GM12878 (cell line): ENCODE results near the gene CACNG5. TPM values are rescaled to one million over a fixed set of nuclear protein-coding genes. Genes with fewer than 3 reads are reported as not detected.

Source experiments
- ATAC-seq: fragments of 200-7000 bp; cut with Tn5 transposase; 3 replicates; pipeline ENCODE4 v1.9.1; 2020; ENCODE audit warnings: mild to moderate bottlenecking, moderate library complexity
- BruUV-seq: library from RNA; stranded (reverse); fragments of 400-500 nt; replicated peaks from 2 replicates; lab custom pipeline; 2021; lab: Mats Ljungman, UMichigan
- CTCF ChIA-PET: fragments of 300-600 bp; sonication (Branson Sonifier 250); formaldehyde crosslinking; extraction: SDS; loops from one replicate; lab custom pipeline; 2021; ENCODE audit warnings: inconsistent platforms; lab: Yijun Ruan, JAX
- POLR2A ChIA-PET: fragments of 350-600 bp; formaldehyde crosslinking; extraction: SDS; loops from one replicate; lab custom pipeline; 2021; ENCODE audit warnings: inconsistent platforms; lab: Charles Lee
- RAD21 ChIA-PET: fragments of 300-600 bp; sonication (Branson Sonifier 250); formaldehyde crosslinking; loops from one replicate; lab custom pipeline; 2023; ENCODE audit warnings: antibody characterized with exemption; ENCODE audit not compliant: unreplicated experiment; lab: Charles Lee
- SMC1A ChIA-PET: fragments of 300-600 bp; sonication (Branson Sonifier 250); formaldehyde crosslinking; loops from one replicate; lab custom pipeline; 2023; ENCODE audit not compliant: unreplicated experiment, uncharacterized antibody; lab: Charles Lee
- DNase-seq: peaks from one replicate; pipeline ENCODE4 v3.0.0-alpha.2; 2011; ENCODE audit warnings: low read depth, low spot score
- FAIRE-seq: peaks from 3 replicates; lab custom pipeline; 2011; peaks lifted over from hg19 to GRCh38; lab: Jason Lieb, UNC
- H2AFZ ChIP-seq: 2 replicates; pipeline ENCODE4 v1.6.0; 2011; ENCODE audit warnings: low read depth, low read length, control low read depth; ENCODE audit not compliant: control insufficient read depth
- H3K27ac ChIP-seq: 2 replicates; pipeline ENCODE4 v1.5.1; 2011; ENCODE audit warnings: control low read depth; ENCODE audit not compliant: control insufficient read depth, insufficient read depth
- H3K27me3 ChIP-seq, 2 experiments: replicated peaks in 1 of 2; 2 replicates each; pipeline versions ENCODE4 v1.6.0 to v1.6.1; 2011; ENCODE audit warnings: low read length in 1 of 2; ENCODE audit not compliant: control insufficient read depth in 2 of 2, insufficient read depth in 2 of 2
- H3K36me3 ChIP-seq, 2 experiments: 2 replicates each; pipeline ENCODE4 v1.5.1; 2011; ENCODE audit warnings: low read length in 1 of 2; ENCODE audit not compliant: control insufficient read depth in 2 of 2, insufficient read depth in 2 of 2
- H3K4me1 ChIP-seq: 2 replicates; pipeline ENCODE4 v1.6.1; 2011; ENCODE audit warnings: mild to moderate bottlenecking, low read length, moderate library complexity, mixed read lengths; ENCODE audit not compliant: control insufficient read depth, insufficient read depth
- H3K4me2 ChIP-seq: 2 replicates; pipeline ENCODE4 v1.6.0; 2011; ENCODE audit warnings: control low read depth; ENCODE audit not compliant: control insufficient read depth, insufficient read depth
- H3K4me3 ChIP-seq: fragments of 200-600 bp; sonication (generic); 2 replicates; pipeline ENCODE4 v1.5.1; 2016
- H3K79me2 ChIP-seq: 2 replicates; pipeline ENCODE4 v1.6.0; 2011; ENCODE audit warnings: low read length; ENCODE audit not compliant: control insufficient read depth, insufficient read depth
- H3K9ac ChIP-seq: 2 replicates; pipeline ENCODE4 v1.8.0; 2011; ENCODE audit warnings: low read length, control low read depth, mixed read lengths; ENCODE audit not compliant: control insufficient read depth, insufficient read depth
- H3K9me3 ChIP-seq: replicated peaks from 3 replicates; pipeline ENCODE4 v1.5.1; 2011; ENCODE audit warnings: mild to moderate bottlenecking, low read length; ENCODE audit not compliant: control insufficient read depth, insufficient read depth
- H4K20me1 ChIP-seq: 2 replicates; pipeline ENCODE4 v1.6.0; 2011; ENCODE audit not compliant: control insufficient read depth, insufficient read depth
- CREM ChIP-seq: IDR thresholded peaks from 2 replicates; pipeline ENCODE4 v1.6.1; 2014; ENCODE audit warnings: antibody characterized with exemption, low read depth
- DPF2 ChIP-seq: fragments of 450-650 bp; IDR thresholded peaks from 2 replicates; pipeline ENCODE4 v1.6.1; 2017; ENCODE audit warnings: mild to moderate bottlenecking
- GATAD2B ChIP-seq: fragments of 450-650 bp; conservative IDR thresholded peaks from 2 replicates; pipeline ENCODE4 v1.6.1; 2017; ENCODE audit warnings: low read depth, mild to moderate bottlenecking, moderate library complexity
- HCFC1 ChIP-seq: fragments of 150-350 bp; IDR thresholded peaks from 2 replicates; pipeline ENCODE4 v1.6.1; 2014; ENCODE audit warnings: low read length
- NR2C1 ChIP-seq: fragments of 450-650 bp; IDR thresholded peaks from 2 replicates; pipeline ENCODE4 v1.6.1; 2017; ENCODE audit warnings: antibody characterized with exemption, mild to moderate bottlenecking, moderate library complexity
- TCF3 ChIP-seq: IDR thresholded peaks from 2 replicates; pipeline ENCODE4 v1.6.1; 2012; ENCODE audit warnings: low read depth, mild to moderate bottlenecking, low read length, borderline replicate concordance; ENCODE audit not compliant: insufficient read depth
- WGBS: methylation state at CpG from one replicate; pipeline ENCODE4 v1.1.6; 2016; ENCODE audit warnings: low lambda C conversion rate; ENCODE audit not compliant: insufficient replicate concordance, insufficient coverage; ENCODE audit errors: missing lambda C conversion rate; 5-methylcytosine and 5-hydroxymethylcytosine counted together
- in situ Hi-C: fragments of 300-500 bp; cut with MboI; formaldehyde crosslinking; loops from 9 replicates; pipeline ENCODE4 v1.14.3; 2018; ENCODE audit warnings: mixed read lengths
- intact Hi-C: fragments of 100-400 bp; cut with micrococcal nuclease; formaldehyde crosslinking; loops from one replicate; pipeline ENCODE4 v1.14.2; 2022; ENCODE audit not compliant: unreplicated experiment
- polyA plus RNA-seq, 11 experiments: library from polyadenylated mRNA; depleted of rRNA in 4 of 11; unstranded in 6 of 11; stranded (reverse) in 5 of 11; fragments of >200 nt; fragmentation: Nextera tagmentation in 4 of 11; fragmentation: Illumina TruSeq in 1 of 11; extraction: Ambion mirVana in 4 of 11; extraction: Trizol in 1 of 11; gene quantifications; 1 replicate in 1 of 11; 2 replicates in 10 of 11; pipeline versions ENCODE4 v1.2.1 to v1.2.3, GENCODE V29; 2011 to 2016; ENCODE audit warnings: inconsistent platforms in 2 of 11, missing spikeins in 2 of 11, low read depth in 1 of 11
- total RNA-seq, 4 experiments: library from RNA; depleted of rRNA in 3 of 4; stranded (reverse); fragments of >200 nt in 3 of 4; fragmentation: Illumina TruSeq in 1 of 4; extraction: Trizol in 1 of 4; gene quantifications; 2 replicates each; pipeline versions ENCODE4 v1.2.1 to v1.2.3, GENCODE V29; 2013 to 2021
- TF ChIP-seq, protein P1 (sequence below): fragments of 450-650 bp; IDR thresholded peaks from 2 replicates; pipeline ENCODE4 v1.6.1; 2017; ENCODE audit warnings: low read depth, mild to moderate bottlenecking, moderate library complexity
- TF ChIP-seq, protein P2 (sequence below): fragments of 450-650 bp; conservative IDR thresholded peaks from 2 replicates; pipeline ENCODE4 v1.6.1; 2017; ENCODE audit warnings: mild to moderate bottlenecking, moderate library complexity
- TF ChIP-seq, protein P3 (sequence below), 3 experiments: IDR thresholded peaks in 2 of 3; conservative IDR thresholded peaks in 1 of 3; 2 replicates each; pipeline ENCODE4 v1.5.1; 2011; ENCODE audit warnings: low read depth in 3 of 3, low read length in 3 of 3, mild to moderate bottlenecking in 3 of 3, control low read depth in 2 of 3, moderate library complexity in 2 of 3, inconsistent platforms in 1 of 3, mixed read lengths in 1 of 3; ENCODE audit not compliant: control insufficient read depth in 2 of 3, insufficient read depth in 1 of 3; ENCODE audit errors: extremely low read depth in 1 of 3
- TF ChIP-seq, protein P4 (sequence below): fragments of 450-650 bp; formaldehyde crosslinking; IDR thresholded peaks from 2 replicates; pipeline ENCODE4 v1.4.0; 2022; ENCODE audit warnings: mild to moderate bottlenecking, moderate library complexity

Gene CACNG5
- total and polyA plus RNA-seq, 10 of the 15 experiments (the other 5 are each of a cell fraction or from before 2014, with no cell fraction given), result not detected

DNA sequence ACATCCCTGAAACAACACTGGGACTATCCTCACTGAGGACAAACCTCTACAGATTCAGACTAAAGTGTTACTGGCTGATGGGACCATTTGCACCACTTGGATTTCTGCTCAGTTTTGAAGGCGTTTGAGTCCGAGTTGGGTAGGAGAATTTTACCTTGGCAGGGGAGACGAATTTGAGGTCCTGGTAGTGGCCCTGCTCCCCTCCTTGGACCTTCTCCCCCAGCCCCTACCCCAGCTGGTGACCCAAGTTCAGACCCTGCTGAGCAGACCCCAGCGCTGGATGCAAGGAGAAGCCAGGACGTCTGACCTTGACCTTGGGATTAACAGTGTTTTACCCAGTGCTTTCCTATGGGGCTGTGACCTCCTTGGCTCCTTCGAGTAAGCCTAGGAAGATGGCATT is 13.6 kb downstream of the CACNG5 start (continued):
- TF ChIP-seq, protein P1, sequence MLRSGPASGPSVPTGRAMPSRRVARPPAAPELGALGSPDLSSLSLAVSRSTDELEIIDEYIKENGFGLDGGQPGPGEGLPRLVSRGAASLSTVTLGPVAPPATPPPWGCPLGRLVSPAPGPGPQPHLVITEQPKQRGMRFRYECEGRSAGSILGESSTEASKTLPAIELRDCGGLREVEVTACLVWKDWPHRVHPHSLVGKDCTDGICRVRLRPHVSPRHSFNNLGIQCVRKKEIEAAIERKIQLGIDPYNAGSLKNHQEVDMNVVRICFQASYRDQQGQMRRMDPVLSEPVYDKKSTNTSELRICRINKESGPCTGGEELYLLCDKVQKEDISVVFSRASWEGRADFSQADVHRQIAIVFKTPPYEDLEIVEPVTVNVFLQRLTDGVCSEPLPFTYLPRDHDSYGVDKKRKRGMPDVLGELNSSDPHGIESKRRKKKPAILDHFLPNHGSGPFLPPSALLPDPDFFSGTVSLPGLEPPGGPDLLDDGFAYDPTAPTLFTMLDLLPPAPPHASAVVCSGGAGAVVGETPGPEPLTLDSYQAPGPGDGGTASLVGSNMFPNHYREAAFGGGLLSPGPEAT, result no peak

DNA sequence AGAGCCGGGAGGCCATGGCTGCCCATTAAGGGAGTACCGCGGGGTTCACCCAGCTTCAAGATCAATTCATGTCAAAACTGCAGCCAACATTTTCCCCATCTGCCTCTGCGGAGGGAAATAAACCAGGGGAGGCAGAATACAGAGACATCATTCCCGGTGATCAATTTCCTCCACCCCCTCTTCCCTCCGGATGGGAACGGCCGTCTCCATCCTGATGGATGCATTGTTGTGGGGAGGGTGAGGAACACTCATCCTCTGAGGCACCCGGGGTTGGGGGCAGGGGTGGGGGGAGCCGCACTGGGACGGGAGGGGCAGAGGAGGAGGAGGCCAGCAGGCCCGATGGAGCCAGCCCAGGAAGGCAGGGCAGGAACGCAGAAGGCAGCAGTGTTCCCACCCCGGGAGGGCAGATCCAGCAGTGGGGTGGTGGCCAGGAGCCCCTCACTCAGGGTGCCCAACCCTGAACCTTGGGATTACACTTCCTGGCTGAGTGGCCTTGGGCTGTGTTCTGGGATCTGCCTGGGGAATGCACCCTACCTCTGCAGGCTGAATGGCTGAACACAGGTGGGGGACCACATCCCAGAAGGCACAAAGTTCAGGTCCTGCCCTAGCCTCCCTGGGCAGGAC is 14.2 kb downstream of the CACNG5 start:
- no TSS peak for BruUV-seq
- no peak overlapping the region for H3K9ac ChIP-seq
- intact Hi-C loops (no loop called here), in situ Hi-C loops (no loop called here)
- H3K4me3 ChIP-seq, result no peak overlapping the region
- ChIA-PET POLR2A (no interaction called here), CTCF (no interaction called here), RAD21 (no interaction called here), SMC1A (no interaction called here)
- H3K9me3 ChIP-seq, result no peaks in the 10 kb centered on the region
- H4K20me1 ChIP-seq, result no peaks in the 10 kb centered on the region
- no peak overlapping the region for H2AFZ ChIP-seq
- WGBS, result 57% methylated on average over 14 of the region's 14 CpGs
- no peaks in the 10 kb centered on the region for H3K36me3 ChIP-seq
- no peaks in the 10 kb centered on the region for H3K79me2 ChIP-seq
- H3K4me1 ChIP-seq, result no peaks in the 10 kb centered on the region
- H3K27ac ChIP-seq, result no peak overlapping the region
- ATAC-seq (no peak), FAIRE-seq (no peak), DNase-seq (no peak)
- H3K4me2 ChIP-seq, result no peak overlapping the region
- no peaks in the 10 kb centered on the region for H3K27me3 ChIP-seq
- TF ChIP-seq, protein P2, sequence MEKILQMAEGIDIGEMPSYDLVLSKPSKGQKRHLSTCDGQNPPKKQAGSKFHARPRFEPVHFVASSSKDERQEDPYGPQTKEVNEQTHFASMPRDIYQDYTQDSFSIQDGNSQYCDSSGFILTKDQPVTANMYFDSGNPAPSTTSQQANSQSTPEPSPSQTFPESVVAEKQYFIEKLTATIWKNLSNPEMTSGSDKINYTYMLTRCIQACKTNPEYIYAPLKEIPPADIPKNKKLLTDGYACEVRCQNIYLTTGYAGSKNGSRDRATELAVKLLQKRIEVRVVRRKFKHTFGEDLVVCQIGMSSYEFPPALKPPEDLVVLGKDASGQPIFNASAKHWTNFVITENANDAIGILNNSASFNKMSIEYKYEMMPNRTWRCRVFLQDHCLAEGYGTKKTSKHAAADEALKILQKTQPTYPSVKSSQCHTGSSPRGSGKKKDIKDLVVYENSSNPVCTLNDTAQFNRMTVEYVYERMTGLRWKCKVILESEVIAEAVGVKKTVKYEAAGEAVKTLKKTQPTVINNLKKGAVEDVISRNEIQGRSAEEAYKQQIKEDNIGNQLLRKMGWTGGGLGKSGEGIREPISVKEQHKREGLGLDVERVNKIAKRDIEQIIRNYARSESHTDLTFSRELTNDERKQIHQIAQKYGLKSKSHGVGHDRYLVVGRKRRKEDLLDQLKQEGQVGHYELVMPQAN, result no peak
- TF ChIP-seq TCF3 (no peak), GATAD2B (no peak), HCFC1 (no peak), DPF2 (no peak), CREM (no peak), NR2C1 (no peak)
- TF ChIP-seq, protein P3, sequence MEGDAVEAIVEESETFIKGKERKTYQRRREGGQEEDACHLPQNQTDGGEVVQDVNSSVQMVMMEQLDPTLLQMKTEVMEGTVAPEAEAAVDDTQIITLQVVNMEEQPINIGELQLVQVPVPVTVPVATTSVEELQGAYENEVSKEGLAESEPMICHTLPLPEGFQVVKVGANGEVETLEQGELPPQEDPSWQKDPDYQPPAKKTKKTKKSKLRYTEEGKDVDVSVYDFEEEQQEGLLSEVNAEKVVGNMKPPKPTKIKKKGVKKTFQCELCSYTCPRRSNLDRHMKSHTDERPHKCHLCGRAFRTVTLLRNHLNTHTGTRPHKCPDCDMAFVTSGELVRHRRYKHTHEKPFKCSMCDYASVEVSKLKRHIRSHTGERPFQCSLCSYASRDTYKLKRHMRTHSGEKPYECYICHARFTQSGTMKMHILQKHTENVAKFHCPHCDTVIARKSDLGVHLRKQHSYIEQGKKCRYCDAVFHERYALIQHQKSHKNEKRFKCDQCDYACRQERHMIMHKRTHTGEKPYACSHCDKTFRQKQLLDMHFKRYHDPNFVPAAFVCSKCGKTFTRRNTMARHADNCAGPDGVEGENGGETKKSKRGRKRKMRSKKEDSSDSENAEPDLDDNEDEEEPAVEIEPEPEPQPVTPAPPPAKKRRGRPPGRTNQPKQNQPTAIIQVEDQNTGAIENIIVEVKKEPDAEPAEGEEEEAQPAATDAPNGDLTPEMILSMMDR (IDR thresholded peaks at IDR 0.05 in 2 of 3, conservative IDR thresholded peaks at IDR 0.05 in 1 of 3; ENCODE audit: control insufficient read depth in 2 of 3, extremely low read depth in 1 of 3, insufficient read depth in 1 of 3, low read depth in 3 of 3, low read length in 3 of 3), result no peak
- TF ChIP-seq, protein P4, sequence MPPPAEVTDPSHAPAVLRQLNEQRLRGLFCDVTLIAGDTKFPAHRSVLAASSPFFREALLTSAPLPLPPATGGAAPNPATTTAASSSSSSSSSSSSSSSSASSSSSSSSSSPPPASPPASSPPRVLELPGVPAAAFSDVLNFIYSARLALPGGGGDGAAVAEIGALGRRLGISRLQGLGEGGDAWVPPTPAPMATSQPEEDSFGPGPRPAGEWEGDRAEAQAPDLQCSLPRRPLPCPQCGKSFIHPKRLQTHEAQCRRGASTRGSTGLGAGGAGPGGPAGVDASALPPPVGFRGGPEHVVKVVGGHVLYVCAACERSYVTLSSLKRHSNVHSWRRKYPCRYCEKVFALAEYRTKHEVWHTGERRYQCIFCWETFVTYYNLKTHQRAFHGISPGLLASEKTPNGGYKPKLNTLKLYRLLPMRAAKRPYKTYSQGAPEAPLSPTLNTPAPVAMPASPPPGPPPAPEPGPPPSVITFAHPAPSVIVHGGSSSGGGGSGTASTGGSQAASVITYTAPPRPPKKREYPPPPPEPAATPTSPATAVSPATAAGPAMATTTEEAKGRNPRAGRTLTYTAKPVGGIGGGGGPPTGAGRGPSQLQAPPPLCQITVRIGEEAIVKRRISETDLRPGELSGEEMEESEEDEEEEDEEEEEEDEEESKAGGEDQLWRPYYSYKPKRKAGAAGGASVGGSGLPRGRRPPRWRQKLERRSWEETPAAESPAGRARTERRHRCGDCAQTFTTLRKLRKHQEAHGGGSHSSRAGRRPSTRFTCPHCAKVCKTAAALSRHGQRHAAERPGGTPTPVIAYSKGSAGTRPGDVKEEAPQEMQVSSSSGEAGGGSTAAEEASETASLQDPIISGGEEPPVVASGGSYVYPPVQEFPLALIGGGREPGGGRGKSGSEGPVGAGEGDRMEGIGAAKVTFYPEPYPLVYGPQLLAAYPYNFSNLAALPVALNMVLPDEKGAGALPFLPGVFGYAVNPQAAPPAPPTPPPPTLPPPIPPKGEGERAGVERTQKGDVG, result no peak
